Astrocyte of the cerebellum (primary cell): Measurements from ENCODE around the gene TUBAL3.

Source experiments
- DNase-seq: peaks from one replicate; pipeline ENCODE4 v3.0.0-alpha.2; 2011; ENCODE audit warnings: low read depth
- H3K4me3 ChIP-seq: 2 replicates; pipeline ENCODE4 v1.5.1; 2011; ENCODE audit warnings: mild to moderate bottlenecking, low read depth, low read length, moderate library complexity
- CTCF ChIP-seq: IDR thresholded peaks from 2 replicates; pipeline ENCODE4 v1.5.1; 2012; ENCODE audit warnings: low read length, low read depth, moderate library complexity, mild to moderate bottlenecking; ENCODE audit errors: missing control alignments
- in situ Hi-C: cut with HindIII; loops from 2 replicates; pipeline ENCODE4 v1.10.0; 2017; ENCODE audit warnings: low sequenced_read_pairs

The TUBAL3 gene

DNA sequence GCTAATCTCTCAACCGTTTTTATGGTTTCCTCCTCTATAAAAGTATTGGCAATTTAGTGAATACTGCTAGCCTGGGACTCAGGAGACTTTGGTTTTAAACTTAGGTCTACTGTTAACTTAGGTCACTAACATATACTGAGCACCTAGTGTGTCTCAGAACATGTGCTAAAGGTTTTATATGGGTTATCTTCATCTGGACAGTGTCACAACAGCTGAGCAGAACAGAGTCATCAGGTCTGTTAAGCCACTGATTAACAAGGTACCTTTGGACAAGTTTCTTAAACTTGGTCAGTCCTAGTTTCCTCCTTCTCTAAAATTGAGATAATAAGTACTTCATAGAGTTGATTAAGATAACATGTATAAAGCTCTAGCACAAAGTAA, 38.4 kb upstream of the TUBAL3 start:
- DNase-seq: no peak
- in situ Hi-C loops: no loop called here
- TF ChIP-seq CTCF: no peak
- no peak overlapping the region for H3K4me3 ChIP-seq

DNA sequence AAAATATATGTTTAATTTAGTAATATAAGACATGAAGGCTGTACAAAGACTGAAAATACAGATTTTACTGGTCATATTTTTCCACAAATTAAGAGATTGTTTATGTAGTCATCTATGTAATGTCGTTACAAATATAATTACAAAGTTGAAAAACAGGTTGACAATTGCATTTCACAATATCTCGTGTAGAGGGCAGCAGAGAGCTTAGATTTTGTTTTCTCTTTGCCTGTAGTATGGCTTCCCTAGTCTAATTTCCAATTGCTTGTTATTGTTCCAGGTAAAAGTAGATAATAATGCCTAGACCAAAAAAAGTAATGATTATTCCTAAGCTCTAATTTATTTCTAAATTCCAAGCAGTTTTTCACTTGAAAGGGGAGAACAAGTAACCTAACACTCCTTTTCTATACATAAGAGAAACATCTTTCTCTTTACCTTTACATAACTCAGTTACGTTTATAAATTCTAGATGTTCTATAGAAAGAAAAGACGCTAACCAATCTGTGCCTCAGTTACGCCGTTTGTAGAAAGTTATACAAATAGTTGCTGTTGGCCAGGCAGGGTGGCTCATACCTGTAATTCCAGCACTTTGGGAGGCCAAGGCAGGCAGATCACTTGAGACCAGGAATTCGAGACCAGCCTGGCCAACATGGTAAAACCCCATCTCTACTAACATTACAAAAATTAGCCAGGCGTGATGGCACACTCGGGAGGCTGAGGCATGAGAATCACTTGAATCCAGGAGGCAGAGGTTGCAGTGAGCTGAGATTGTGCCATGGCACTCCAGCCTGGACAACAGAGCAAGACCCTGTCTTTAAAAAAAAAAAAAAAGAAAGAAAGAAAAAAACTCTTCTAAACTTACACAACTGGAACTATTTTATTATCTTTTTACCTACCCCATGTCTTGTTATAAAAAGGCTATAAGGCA, 37.7 kb upstream of the TUBAL3 start:
- DNase-seq: peak; percentile 49
- in situ Hi-C loops: no loop called here
- TF ChIP-seq CTCF: peak; percentile 52
- H3K4me3 ChIP-seq: no peak overlapping the region

GRCh38 chr10:5441106-5441505, 36.5 kb upstream of the TUBAL3 start:
- TF ChIP-seq CTCF: no peak
- DNase-seq: no peak
- no peak overlapping the region for H3K4me3 ChIP-seq
- in situ Hi-C loops: no loop called here

DNA sequence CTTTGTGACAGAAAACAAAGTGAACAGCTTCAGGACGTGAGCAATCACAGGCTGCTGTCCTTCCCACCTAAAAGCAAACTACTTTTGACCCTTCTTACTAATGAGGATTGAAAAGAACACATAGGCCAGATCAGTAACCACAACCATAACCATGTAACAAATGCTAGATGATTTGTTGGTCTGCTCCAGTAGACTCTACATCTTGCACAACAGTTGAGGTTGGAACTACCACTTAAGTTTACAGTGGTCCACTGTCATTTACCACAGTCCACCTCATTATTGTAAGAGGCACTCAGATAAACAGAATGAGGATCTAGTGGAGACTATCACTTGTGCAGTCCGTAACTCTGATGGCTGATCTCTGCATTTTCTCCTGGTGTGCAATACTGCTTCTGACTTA, 35.6 kb upstream of the TUBAL3 start:
- DNase-seq: no peak
- no peak overlapping the region for H3K4me3 ChIP-seq
- in situ Hi-C loops: no loop called here
- TF ChIP-seq CTCF: no peak

DNA sequence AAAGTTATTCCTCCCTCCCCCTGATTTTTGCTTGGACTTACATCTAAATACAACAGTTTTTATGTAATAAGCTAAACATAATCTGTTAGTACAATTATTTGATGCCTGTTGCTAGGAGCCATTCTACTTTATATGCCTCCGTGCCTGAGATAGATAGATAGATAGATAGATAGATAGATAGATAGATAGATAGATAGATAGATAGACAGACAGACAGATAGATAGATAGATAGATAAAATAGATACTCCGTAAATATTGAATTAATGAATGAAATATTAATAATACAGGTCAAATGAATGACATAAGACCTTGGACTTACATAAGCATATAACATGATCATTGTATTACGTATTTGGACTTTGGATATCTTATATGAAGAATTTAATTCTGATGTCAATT, 30.7 kb upstream of the TUBAL3 start:
- TF ChIP-seq CTCF: no peak
- in situ Hi-C loops: no loop called here
- no peak overlapping the region for H3K4me3 ChIP-seq
- no peak for DNase-seq

- no peak overlapping the region for H3K4me3 ChIP-seq
- DNase-seq: peak; percentile 48
- in situ Hi-C loops: no loop called here
- TF ChIP-seq CTCF: peak; percentile 71
Measured at GRCh38 chr10:5434017-5434753, 29.6 kb upstream of the TUBAL3 start.
